ENCODE data around the gene FKBP2.

- no peak for TF ChIP-seq CTCF (IDR thresholded peaks at IDR 0.05; ENCODE audit: insufficient read depth, low read depth, low read length)
- TF ChIP-seq EZH2 (IDR thresholded peaks at IDR 0.05; ENCODE audit: insufficient read depth, low read length) = no peak
Observed at GRCh38 chr11:64208086-64208795, 32.7 kb upstream of the FKBP2 start.
